SK-MEL-5 (cell line): ENCODE data around the gene CTSO. TPM values are rescaled to one million over a fixed set of nuclear protein-coding genes. Genes with fewer than 3 reads are reported as not detected.

ENCODE experiments used
- DNase-seq: peaks from one replicate; pipeline ENCODE4 v3.0.0-alpha.2; 2016; ENCODE audit warnings: low read depth, low spot score
- in situ Hi-C: cut with HindIII; loops from 2 replicates; pipeline ENCODE4 v1.10.0; 2016; ENCODE audit warnings: low sequenced_read_pairs, high pct_unique_total_duplicates, low pct_unique_long_range_greater_than_20kb
- polyA plus RNA-seq, 2 experiments: library from polyadenylated mRNA; depleted of rRNA; stranded (reverse); fragments of >200 nt; gene quantifications; 2 replicates each; pipeline ENCODE4 v1.2.3, GENCODE V29; 2015
- total RNA-seq: library from RNA; depleted of rRNA; stranded (reverse); fragments of >200 nt; shearing (Covaris generic); gene quantifications from 2 replicates; pipeline ENCODE4 v1.2.3, GENCODE V29; 2014; rRNA removed

The CTSO gene, protein sequence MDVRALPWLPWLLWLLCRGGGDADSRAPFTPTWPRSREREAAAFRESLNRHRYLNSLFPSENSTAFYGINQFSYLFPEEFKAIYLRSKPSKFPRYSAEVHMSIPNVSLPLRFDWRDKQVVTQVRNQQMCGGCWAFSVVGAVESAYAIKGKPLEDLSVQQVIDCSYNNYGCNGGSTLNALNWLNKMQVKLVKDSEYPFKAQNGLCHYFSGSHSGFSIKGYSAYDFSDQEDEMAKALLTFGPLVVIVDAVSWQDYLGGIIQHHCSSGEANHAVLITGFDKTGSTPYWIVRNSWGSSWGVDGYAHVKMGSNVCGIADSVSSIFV
- 2.0 and 2.4 TPM in 2 replicates for total RNA-seq
- polyA plus RNA-seq (2015; cell fraction: cytosol; rRNA removed), result 2.3 and 2.4 TPM in 2 replicates
- polyA plus RNA-seq (2015; cell fraction: nucleus; rRNA removed), result 0.42 and 1.3 TPM in 2 replicates

DNA sequence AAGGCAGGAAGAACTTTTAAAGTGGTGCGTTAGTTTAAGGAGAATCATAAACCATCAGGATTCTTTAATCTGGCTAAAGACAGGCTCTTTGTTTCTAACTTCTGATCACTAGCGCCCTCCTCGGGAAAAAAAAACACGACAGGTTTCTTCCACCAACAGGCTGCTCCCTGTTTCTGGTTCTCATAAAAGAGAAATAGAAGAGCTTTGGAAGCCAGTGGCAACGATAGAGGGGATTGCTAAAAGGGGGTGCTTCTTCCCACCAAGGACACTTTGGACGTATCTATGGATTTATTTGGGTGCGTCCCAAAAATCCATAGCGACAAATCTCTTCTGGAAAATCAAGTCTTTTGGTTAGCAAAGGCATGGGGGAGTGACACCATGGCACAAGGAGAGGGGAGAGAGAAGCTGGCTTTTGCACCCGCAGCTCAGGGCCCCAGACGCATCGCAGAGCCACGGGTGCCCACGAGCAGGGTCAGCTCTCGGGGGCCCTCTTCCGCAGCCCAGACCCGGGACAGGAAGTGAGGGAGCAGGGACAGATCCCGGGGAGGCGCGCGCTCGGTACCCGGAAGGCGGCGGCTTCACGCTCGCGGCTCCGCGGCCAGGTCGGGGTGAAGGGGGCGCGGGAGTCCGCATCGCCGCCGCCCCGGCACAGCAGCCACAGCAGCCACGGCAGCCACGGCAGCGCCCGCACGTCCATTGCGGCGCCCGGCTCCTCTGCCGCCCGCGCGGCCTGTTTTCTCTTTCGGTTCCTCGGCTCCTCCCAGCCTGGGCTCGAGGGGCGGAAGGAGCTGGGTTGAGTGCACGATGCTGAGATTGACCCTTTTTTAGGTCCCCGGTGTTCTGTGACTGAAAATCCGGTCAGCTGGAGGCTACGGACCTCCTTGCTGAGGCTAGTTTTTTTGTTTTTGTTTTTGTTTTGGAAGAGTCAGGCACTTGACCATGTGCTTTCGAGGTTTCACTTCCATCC lies at the start of gene CTSO:
CTSO (minus strand) TSS at position 716 of the 967 bp plus-strand sequence; CDS start at position 697, 19 bp downstream.
- peak; percentile 73 for DNase-seq
- in situ Hi-C loops, result no loop called here

DNA sequence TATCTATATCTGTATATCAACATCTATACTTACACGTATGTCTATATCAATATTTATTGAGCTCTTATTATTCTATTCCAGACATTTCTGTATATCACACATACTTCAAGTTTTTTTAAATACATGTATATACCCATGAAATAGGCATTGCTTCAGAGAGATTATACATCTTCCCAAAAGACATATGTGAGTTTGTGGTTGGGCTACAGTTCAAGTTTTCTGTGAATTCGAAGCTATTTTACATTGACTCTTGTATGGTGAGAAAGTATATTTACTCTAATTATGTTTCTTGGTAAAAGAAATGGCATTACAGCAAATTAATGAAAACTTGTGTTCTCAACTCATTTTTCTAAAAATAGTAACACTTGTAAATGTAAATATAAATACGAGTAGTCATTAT lies 46.8 kb upstream of the CTSO start:
- no peak for DNase-seq
- in situ Hi-C loops, result no loop called here

DNA sequence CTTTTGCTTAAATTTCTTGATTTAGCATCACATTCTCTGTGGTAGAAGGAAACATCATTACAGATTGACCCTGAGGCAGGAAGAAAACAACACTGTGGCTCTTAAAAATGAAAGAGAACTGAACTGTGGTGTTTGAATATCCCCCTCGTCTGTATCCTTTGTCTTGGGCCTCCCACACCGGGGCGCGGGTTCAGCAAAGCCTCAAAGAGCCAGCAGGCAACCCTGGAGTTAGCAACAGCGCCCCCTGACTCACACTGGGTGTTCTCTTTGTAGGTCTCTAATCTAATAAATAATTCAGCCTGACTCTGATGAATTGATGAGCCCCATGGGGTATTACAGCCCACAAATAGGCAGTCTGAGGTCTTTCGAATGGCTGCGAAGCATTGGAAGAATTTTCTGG lies 46.1 kb upstream of the CTSO start:
- in situ Hi-C loops, result no loop called here
- DNase-seq, result peak; percentile 13

DNA sequence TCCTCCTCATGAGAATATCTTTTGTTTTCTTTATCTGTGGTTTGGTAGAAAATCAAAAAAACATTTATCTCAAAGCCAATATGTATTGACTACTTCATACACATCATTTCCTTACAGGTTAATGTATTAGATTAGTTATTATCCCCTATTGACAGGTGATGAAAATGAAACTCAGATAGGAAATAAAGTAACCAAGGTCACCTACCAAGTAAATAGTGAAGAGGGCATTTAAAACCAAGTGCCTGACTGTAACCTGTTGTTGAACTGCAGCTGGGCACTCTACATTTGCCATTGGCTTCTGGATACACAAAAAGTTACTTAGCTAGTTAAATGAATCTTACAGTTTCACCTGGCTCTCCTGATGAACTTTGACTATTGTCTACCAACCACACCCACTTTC lies 41.4 kb upstream of the CTSO start:
- DNase-seq, result no peak
- in situ Hi-C loops, result no loop called here

DNA sequence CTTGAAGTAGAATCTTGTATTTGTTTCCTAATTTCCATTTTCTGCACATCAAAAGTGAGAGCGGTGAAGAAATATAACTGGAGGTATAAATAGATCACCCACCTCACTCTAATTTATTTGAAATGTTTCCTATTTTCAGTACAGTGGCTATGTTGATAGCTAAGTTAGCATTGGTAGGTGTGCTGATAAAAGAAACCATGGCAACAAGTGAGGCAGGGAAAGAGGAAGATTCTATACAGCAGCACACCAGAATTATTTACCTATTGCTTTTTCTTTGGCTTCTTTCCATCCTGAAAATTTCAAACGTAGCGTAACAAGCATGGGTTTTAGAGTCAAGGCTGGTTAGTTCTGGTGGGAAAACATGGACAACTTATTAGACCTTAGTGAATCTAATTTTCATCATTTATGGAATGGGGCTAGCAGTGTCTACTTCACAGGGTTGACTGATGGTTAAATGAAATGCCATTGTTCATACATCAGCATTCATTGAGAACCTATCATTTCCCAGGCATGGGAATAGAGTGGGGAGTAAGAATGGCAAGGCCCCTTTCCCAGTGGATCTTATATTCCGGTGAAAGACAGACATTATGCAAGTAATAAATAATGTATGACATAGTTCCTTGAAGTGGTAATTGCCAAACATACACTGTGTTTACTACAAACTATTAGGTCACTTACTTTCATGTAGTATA lies 30.6 kb upstream of the CTSO start:
- in situ Hi-C loops, result no loop called here

DNA sequence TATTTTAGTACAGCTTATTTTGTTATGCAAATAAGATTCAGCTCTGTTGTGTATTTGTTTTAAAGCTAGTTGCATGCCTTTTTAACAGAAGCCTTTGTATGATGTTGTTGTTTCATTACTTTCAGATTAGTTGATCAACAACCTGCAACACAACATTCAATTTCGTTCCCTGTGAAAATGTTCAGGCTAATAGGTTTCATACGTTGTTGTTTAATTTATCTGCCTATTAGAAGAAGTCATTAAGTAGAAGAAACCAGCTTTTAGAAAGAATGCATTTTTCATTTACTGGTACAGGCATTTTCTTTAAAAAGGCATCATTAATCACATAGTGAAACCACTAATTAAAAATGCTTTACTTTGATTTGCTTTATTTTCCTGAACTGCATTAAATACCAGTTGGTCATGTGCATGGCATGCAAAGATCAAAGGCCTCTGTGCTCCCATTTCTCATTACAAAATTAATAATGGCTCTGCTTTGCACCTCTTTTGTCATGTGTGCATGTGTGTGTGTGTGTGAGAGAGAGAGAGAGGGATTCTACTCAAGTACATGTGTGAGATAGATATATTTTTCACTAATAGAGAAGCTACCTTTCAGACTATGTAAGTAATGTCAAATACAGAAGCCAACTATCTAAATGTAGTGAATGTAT lies 29.2 kb upstream of the CTSO start:
- no peak for DNase-seq
- in situ Hi-C loops, result no loop called here

More for the DNA sequence above, 30.6 kb upstream of the CTSO start:
- no peak for DNase-seq

DNA sequence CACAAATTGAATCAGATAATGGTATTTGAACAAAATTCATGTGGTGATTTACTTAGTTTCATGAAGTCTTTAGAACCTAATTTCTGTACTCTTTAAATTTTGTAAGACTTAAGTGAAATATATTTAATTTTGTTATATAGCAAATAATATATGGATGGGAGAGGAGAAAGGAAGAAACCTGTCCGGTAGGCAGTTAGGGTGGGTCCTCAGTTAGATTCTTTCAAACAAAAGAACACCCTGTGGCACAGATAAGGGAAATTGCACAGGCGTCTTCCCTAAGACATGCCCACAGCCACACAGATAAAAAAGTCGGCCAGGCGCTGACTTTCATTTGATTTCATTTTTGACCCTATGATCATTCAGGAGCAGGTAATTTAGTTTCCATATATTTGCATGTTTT lies 25.1 kb upstream of the CTSO start:
- in situ Hi-C loops, result no loop called here
- DNase-seq, result no peak

DNA sequence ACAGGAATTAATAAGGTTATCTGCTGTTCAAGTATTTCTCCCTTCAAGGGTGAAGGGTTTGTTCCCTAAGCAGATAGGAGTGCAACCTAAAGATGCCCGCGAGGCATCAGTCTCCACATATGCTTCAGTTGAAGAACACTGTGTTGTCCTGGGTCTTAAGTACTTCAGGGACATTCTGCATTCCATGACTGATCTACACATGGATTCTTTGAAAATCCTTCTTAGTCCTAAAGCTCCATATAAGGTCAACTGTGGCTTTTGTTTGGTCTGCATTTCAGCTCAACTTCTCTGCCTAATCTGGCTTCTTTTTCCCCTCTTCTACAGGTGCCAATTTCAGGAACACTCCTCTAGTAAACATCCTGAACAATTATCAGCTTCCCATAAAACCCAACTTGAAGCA lies 21.8 kb upstream of the CTSO start:
- no peak for DNase-seq
- in situ Hi-C loops, result no loop called here

DNA sequence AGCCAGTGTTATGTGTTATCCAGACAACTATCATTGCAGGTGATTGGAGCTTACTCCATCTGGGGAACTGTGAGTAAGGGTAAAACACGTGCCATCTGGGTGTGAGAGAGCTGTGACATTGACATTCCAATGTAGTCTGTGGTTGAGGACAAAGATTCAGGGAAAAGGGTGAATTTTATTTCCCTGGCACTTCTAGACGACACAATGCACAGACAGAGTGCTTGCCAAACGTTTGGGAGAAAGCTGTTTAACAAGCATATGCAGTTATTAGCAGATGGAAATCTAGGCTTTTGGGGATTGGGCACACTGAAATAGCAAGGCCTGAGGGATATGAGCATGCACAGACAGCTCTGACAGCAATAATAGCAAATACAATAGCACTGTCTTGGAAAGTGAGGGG lies 21.3 kb upstream of the CTSO start:
- in situ Hi-C loops, result no loop called here
- DNase-seq, result no peak

DNA sequence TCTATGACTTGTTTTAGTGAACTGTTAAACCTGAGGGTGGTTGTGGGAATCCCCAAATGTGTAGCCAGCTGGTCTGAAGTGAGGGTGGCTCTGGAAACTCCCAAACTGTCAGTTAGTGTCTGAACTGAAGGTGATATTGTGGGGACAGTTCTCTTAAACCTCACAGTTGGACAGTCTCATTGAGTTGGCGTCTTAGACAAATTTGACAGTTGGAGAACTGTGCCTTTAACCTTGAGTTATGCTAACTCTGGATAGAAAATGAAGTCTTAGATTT lies 20.7 kb upstream of the CTSO start:
- in situ Hi-C loops, result no loop called here
- DNase-seq, result no peak

DNA sequence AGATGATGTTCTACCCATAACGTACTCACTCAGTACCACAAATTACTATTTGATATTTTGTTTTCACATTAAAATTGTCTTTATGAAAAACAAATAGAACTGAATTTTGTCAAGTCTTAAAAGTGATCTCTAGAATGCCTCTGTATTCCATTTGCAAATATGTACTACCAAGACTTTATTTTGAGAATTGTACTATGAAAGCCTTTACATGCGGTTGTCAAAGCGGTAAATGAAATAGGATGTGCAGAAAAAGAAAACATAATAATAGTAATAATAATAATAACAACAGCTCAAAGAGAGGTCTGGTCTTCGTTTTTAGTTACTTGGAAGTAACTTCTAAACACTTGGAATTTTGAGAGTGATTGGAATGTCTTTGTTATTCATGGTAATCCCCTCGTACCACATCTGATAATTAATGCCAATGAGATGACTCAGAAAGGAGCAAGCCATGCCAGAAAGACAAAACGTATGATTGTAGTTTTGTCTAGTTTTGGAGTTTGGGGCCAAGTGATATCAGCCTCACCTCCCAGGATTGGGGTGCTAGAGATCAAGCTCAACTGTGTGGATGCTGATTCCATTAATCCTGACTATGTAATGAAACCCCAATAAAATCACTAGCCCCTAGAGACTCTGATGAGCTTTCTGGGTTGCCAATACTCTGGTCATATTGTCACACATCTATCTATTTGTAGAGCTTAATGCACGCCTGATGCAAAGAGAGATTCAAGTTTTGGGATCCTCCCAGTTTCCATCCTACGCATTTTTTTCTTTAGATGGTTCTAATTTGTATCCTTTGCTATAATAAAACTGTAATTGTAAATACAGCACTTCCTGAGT lies 20.2 kb upstream of the CTSO start:
- in situ Hi-C loops, result no loop called here
- no peak for DNase-seq

DNA sequence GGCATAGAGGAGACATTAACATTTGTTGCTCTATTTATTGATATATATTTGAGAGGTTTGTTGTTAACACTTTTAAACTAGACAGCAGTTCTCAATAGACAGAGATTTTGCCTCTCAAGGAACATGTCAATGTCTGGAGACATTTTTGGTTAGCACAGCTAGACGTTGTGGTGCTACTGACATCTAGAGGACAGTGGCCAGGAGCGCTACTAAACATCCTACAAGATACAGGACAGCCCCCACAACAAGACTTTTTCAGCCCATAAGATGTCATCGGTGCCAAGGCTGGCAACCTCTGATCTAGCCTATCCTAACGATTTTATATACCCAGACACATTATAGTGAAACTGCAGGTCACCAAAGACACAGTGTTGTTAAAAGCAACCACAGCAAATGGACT lies 18.4 kb upstream of the CTSO start:
- in situ Hi-C loops, result no loop called here
- DNase-seq, result peak; percentile 65

DNA sequence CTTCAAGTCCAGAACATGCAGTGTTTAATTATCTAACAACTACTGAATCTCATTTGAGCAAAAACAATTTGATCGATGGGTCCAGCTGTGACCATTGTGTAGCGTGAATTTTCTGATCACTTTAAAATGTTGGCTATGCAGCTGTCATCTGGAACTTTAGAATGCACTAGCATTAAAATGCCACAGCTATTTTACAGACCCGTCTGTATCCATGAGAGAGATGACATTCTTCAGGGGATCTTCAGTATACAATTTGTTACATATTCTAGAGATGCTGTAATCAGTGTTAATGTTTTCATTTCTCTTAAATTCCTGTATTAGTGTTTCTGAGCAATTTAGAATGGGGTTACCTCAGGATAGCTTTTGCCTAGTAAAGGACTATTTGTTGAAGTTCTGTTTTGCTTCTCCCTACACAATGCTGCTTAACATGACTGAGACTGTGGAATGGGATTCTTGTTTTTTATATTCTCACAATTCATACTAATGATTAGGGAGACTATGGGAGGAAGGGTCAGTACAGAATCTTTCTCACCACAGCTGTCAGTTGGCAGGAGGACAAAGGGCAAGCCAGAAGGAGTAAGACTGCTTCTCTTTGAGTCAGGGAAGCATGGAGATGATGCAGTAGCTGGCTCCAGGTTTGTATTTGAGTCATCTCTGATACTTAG lies 13.2 kb upstream of the CTSO start:
- in situ Hi-C loops, result no loop called here
- DNase-seq, result no peak

DNA sequence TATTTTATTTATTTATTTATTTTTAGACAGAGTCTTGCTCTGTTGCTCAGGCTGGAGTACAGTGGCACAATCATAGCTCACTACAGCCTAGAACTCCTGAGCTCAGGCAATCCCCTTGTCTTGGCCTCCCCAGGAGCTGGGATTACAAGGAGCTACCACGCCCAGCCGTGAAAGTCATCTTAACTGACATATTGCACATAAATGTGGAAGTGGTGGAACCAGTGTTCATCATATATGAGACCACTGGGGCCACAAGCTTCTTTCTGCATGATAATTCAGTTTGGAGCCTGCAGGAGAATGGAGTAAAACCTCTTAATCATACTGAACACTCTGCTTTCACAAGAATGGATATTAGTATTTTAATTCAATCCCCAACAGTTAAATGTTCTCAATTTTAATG lies 12.5 kb upstream of the CTSO start:
- DNase-seq, result no peak
- in situ Hi-C loops, result no loop called here

DNA sequence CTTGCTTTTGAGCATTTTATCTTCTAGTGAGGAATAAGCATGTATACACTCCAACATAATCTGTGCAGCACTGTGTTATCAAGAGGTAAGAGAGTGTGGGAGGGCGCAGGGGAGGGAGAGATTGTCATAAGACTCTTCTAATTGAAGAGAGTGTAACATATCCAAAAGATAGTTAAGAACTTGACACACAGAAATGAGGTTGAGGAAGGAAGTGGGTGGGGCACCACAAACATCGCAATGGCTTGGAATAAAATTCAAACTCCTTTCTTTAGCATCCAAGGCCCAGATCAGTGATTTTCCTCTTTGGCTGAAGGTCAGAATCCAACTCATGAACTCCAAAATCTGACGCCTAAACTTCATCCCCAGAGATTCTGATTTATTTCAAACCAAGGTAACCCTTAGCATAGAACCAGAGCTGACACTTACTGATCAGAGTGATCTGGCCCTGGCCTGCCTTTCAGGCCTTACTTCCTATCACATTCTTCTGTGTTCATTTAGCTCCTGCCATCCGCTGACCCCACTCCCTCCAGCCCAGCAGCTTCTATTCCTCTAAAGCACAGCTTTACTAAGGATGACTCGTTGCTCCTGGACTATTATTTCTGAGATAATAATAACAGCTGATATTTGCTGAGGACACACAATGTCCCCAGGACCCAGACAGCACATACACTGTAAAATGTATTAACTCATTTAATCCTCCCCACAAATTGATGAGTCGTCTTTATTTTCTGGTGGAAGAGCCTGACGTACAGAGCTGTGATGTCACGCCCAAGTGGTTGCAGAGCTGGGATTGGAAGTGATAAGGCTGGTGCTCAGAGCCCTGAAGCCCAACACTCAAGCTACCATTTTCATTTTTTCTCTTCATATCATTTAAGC lies 10.6 kb upstream of the CTSO start:
- in situ Hi-C loops, result no loop called here
- DNase-seq, result no peak

DNA sequence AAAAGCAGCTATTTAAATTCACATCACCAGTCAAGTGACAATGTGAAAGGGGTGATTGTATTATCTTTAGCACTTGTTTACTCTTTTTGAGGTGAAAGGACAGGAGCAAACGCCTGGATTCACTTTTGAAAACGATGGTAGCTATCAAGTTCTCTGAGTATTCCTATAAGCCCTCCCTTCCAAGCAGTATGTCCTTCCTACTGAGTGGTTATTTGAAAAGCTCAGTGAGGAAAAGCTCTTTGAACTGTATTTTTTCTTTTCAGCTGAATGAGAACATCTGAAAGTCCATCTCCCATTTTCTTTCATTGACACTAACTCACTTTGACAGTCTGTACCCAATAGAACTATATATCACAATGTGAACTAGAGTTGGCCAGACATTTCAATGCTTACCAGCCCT lies 9.1 kb upstream of the CTSO start:
- no peak for DNase-seq
- in situ Hi-C loops, result no loop called here
